Activated T-cell treated with anti-CD3 and anti-CD28 coated beads for 1 hour (primary cell): ENCODE measurements around the gene FUCA1.
A peak's percentile ranks its signal among the peaks of the same experiment; 100 is the strongest.

ENCODE experiments used
- DNase-seq: peaks from one replicate; pipeline ENCODE4 v3.0.0-alpha.2; 2020; ENCODE audit warnings: low read depth

FUCA1 gene

GRCh38 chr1:23801338-23801748, 66.7 kb downstream of the FUCA1 start:
- DNase-seq: no peak

- DNase-seq: peak; percentile 98
Measured at GRCh38 chr1:23800400-23801337, 67.4 kb downstream of the FUCA1 start, which contains the start of gene GALE. Gene GALE (minus strand): TSS chr1:23800754. CDS start chr1:23799007, 1,747 bp downstream.

GRCh38 chr1:23799570-23800399, 68.3 kb downstream of the FUCA1 start:
- no peak for DNase-seq

GRCh38 chr1:23799255-23799569, 68.9 kb downstream of the FUCA1 start:
- DNase-seq: no peak

- DNase-seq: no peak
Measured at GRCh38 chr1:23798662-23799142, 69.4 kb downstream of the FUCA1 start.

GRCh38 chr1:23797478-23798448, 70.3 kb downstream of the FUCA1 start:
- no peak for DNase-seq

GRCh38 chr1:23796466-23797271, 71.4 kb downstream of the FUCA1 start:
- no peak for DNase-seq

GRCh38 chr1:23795676-23796465, 72.2 kb downstream of the FUCA1 start:
- no peak for DNase-seq
